Adrenal gland (tissue), 12 donors: ENCODE measurements around the gene PTK6. TPM values are rescaled to one million over a fixed set of nuclear protein-coding genes. Genes with fewer than 3 reads are reported as not detected.

ENCODE experiments used
- DNase-seq, 7 donors: peaks; one replicate each; pipeline ENCODE4 v3.0.0-alpha.2; 2019 to 2020
- H3K27ac ChIP-seq, 5 donors: fragments of 200-600 bp; sonication (generic) in 4 of 5; 1 replicate in 3 of 5; 2 replicates in 2 of 5; pipeline versions ENCODE4 v1.5.1 to v1.8.0; 2016 to 2020; ENCODE audit warnings: mild to moderate bottlenecking in 1 of 5
- H3K27me3 ChIP-seq: fragments of 200-600 bp; 2 replicates; pipeline ENCODE4 v1.8.0; 2021
- H3K36me3 ChIP-seq, 2 donors: fragments of 200-600 bp; replicated peaks in 1 of 2; 1 replicate in 1 of 2; 2 replicates in 1 of 2; pipeline versions ENCODE4 v1.5.1 to v1.8.0; 2018 to 2022
- H3K4me1 ChIP-seq, 2 donors: fragments of 200-600 bp; replicated peaks in 1 of 2; 1 replicate in 1 of 2; 2 replicates in 1 of 2; pipeline versions ENCODE4 v1.5.1 to v1.8.0; 2018 to 2021
- H3K4me3 ChIP-seq, 4 donors: fragments of 200-600 bp; sonication (generic) in 3 of 4; one replicate each; pipeline ENCODE4 v1.5.1; 2016 to 2018
- H3K9me3 ChIP-seq, 3 donors: fragments of 200-600 bp; sonication (generic) in 1 of 3; replicated peaks in 1 of 3; 1 replicate in 2 of 3; 2 replicates in 1 of 3; pipeline versions ENCODE4 v1.5.1 to v1.8.0; 2016 to 2021
- POLR2A ChIP-seq, 2 donors: fragments of 450-650 bp; IDR thresholded peaks; one replicate each; pipeline ENCODE4 v1.6.1; 2017; ENCODE audit warnings: antibody characterized with exemption in 2 of 2, mild to moderate bottlenecking in 2 of 2, moderate library complexity in 1 of 2
- WGBS, 4 donors: extraction: QIAGEN DNeasy Blood & Tissue Kit in 2 of 4; methylation state at CpG; one replicate each; pipeline versions ENCODE4 v1.1.5 to v1.1.7; 2013 to 2017; 5-methylcytosine and 5-hydroxymethylcytosine counted together
- intact Hi-C, 2 donors: fragments of 100-400 bp; cut with DNase I; formaldehyde crosslinking; loops; one replicate each; pipeline versions ENCODE4 v1.14.1 to v1.15.0; 2022 to 2023
- polyA plus RNA-seq, 3 donors: library from polyadenylated mRNA; stranded (reverse); fragments of 200-250 nt in 2 of 3; fragments of 350-450 nt in 1 of 3; fragmentation: Illumina TruSeq in 1 of 3; extraction: RNeasy Lipid Tissue Mini Kit (QIAGEN cat#74804) in 1 of 3; gene quantifications; one replicate each; pipeline ENCODE4 v1.2.3, GENCODE V29; 2013 to 2014
- total RNA-seq, 9 donors: library from RNA; depleted of rRNA in 4 of 9; stranded (reverse); fragments of >200 nt in 4 of 9; fragments of 120-200 nt in 1 of 9; fragmentation: NEBNext Ultra II Directional in 1 of 9; extraction: Animal tissue kit (Norgen Biotek cat#: 25700) in 1 of 9; gene quantifications; one replicate each; pipeline versions ENCODE4 v1.1.0 to v1.2.4, GENCODE V29; 2013 to 2023
- TF ChIP-seq, protein P1 (sequence below), 6 experiments: fragments of 450-650 bp in 4 of 6; fragments of 200-600 bp in 2 of 6; sonication (generic) in 1 of 6; IDR thresholded peaks; 1 replicate in 5 of 6; 2 replicates in 1 of 6; pipeline versions ENCODE4 v1.5.1 to v1.8.0; 2016 to 2021; ENCODE audit warnings: antibody characterized with exemption in 6 of 6, mild to moderate bottlenecking in 2 of 6, moderate library complexity in 1 of 6
- donor health status: healthy with polysubstance abuse.
- donor health status: Bipolar disorder and iron deficiency.
- donor health status: DM: yes; HTN: yes; CAD: no.
- donor health status: DM: no; HTN: no; CAD: no.
- donor health status: DM: no; HTN: no; CAD: no.
- donor health status: DM: yes; HTN: yes; CAD: no.

The PTK6 gene
- total and polyA plus RNA-seq, 12 donors: 0.19 to 0.72 (median 0.36) TPM; not detected in 5

DNA sequence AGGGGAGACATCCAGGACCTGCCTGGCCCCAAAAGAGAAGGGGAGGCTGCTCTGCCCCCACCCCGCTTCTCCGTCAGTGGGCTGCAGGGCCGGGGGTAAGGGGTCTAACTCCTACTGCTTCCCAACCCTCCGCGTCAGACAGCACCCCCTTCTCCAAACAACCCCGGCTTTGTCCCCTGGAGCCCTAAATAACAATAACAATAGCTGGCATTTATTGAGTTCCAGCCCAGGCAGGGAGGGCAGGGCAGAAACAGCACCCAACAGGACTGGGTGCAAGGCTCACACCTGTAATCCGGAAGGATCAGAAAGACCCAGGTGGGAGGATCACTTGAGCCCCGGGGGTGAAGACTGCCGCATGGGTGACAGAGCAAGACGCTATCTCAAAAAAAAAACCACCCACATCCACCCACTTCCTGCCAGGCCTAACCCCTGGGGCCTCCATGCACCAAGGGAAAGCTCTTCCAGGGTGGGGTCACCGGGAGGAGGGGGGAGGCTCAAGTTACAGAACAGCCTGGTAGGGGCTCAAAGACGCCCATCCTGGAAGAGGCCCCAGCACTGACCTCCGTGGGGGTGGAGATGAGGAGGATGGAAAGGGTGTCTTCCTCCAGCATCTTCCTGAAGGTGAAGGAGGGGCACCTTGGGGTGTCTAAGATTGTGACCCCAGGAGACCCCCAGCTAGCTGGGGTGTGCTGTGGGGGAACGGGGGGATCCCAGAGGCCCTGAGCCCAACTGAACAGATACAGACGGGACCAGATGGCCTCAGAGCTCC lies 15.5 kb upstream of the PTK6 start:
- H3K4me1 ChIP-seq: peaks cover 0 to 4% of the 10 kb centered on the region in 2 donors
- intact Hi-C loops: no loop called here
- no peak overlapping the region for H3K4me3 ChIP-seq
- 45 to 66% (median 49%) methylated on average over 15 of the region's 15 CpGs for WGBS, 4 donors
- H3K27ac ChIP-seq: no peak overlapping the region
- peaks cover 2% of the 10 kb centered on the region for H3K27me3 ChIP-seq
- DNase-seq: no peak
- TF ChIP-seq, protein P1, sequence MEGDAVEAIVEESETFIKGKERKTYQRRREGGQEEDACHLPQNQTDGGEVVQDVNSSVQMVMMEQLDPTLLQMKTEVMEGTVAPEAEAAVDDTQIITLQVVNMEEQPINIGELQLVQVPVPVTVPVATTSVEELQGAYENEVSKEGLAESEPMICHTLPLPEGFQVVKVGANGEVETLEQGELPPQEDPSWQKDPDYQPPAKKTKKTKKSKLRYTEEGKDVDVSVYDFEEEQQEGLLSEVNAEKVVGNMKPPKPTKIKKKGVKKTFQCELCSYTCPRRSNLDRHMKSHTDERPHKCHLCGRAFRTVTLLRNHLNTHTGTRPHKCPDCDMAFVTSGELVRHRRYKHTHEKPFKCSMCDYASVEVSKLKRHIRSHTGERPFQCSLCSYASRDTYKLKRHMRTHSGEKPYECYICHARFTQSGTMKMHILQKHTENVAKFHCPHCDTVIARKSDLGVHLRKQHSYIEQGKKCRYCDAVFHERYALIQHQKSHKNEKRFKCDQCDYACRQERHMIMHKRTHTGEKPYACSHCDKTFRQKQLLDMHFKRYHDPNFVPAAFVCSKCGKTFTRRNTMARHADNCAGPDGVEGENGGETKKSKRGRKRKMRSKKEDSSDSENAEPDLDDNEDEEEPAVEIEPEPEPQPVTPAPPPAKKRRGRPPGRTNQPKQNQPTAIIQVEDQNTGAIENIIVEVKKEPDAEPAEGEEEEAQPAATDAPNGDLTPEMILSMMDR (IDR thresholded peaks at IDR 0.05): no peak
- no peak for TF ChIP-seq POLR2A (IDR thresholded peaks at IDR 0.05)
- H3K36me3 ChIP-seq: no peaks in the 10 kb centered on the region
- no peaks in the 10 kb centered on the region for H3K9me3 ChIP-seq

DNA sequence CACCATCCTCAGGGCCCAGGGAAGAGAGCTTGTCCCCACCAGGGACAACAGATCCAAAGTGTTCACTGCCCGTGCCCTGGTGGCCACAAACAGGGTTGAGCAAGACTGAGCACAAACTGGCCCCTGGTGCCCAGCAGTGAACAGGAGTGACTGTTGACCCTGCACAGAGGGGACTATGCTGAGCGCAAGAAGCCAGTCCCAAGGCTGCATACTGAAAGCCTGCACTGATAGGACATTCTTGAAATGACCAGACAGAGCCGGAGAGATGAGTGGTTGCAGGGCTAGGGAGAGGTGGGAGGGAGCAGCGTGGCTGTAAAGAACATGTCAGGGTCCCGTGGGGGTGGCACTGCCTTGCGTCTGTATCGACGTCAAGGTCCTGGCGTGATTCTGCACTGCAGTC lies 13.9 kb upstream of the PTK6 start:
- 44 to 62% (median 47%) methylated on average over 8 to 9 of the region's 9 CpGs for WGBS, 4 donors
- no peak for DNase-seq
- H3K36me3 ChIP-seq: no peaks in the 10 kb centered on the region
- intact Hi-C loops: no loop called here
- H3K4me1 ChIP-seq: peaks cover 0 to 4% of the 10 kb centered on the region in 2 donors
- no peak overlapping the region for H3K27ac ChIP-seq
- H3K9me3 ChIP-seq: no peaks in the 10 kb centered on the region
- TF ChIP-seq, protein P1 (IDR thresholded peaks at IDR 0.05): no peak
- no peak for TF ChIP-seq POLR2A (IDR thresholded peaks at IDR 0.05)
- H3K4me3 ChIP-seq: no peak overlapping the region
- peaks cover 10% of the 10 kb centered on the region for H3K27me3 ChIP-seq

DNA sequence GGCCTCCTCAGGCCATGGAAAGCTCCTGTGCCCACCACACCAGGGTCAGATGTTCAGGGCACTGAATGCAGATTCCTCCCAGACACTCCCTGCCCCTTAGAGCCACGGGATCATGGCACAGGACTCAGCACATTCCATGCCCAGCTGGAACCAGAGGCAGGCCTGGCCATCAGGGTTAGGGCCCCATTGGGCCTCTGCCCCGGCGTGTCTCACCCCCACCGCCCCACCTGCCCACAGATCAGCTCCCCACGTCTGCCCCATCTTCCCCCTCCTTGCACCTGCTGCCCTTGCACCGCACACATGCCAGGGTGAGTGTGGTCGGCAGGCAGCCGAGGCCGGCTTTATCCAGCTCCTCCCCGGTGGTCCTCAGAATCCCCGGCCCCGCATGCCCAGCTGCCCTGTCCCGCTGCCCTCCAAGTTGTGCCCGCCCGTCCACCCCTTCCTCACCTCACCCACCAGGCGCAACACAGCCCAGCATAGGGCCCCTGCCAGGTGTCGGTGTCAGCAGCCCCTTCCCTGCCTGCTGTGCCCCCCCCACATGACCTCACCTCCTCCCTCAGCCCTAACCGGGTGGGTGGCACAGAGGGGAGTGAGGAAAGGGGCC lies 12.6 kb upstream of the PTK6 start:
- no peak for TF ChIP-seq POLR2A (IDR thresholded peaks at IDR 0.05)
- TF ChIP-seq, protein P1 (IDR thresholded peaks at IDR 0.05): no peak
- H3K27me3 ChIP-seq: peaks cover 10% of the 10 kb centered on the region
- H3K36me3 ChIP-seq: no peaks in the 10 kb centered on the region
- intact Hi-C loops: no loop called here
- H3K9me3 ChIP-seq: no peaks in the 10 kb centered on the region
- H3K4me3 ChIP-seq: no peak overlapping the region
- no peak overlapping the region for H3K27ac ChIP-seq
- no peak for DNase-seq
- peaks cover 0 to 4% of the 10 kb centered on the region in 2 donors for H3K4me1 ChIP-seq
- 83 to 87% (median 84%) methylated on average over 12 to 18 of the region's 18 CpGs for WGBS, 4 donors

DNA sequence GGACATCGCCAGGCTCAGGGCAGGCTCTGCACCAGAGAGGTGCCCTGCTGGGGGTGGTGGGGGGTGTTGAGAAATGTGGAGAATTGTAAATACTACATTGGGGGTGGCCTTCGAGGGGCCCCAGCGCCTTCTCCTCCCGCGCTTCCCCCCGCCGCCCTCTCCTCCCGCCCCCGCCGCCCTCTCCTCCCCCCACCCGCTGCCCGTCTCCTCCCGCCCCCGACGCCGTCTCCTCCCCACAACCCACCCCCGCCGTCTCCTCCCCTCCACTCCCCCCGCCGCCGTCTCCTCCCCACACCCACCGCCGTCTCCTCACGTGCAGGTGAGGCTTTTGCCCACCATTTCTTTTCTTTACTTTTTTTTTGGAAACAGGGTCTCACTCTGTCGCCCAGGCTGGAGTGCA lies 11.8 kb upstream of the PTK6 start:
- no peak for TF ChIP-seq POLR2A (IDR thresholded peaks at IDR 0.05)
- TF ChIP-seq, protein P1 (IDR thresholded peaks at IDR 0.05): no peak
- Histone ChIP-seq H3K9me3 (no peaks in the 10 kb centered on the region), H3K4me1 (peaks cover 0 to 4% of the 10 kb centered on the region in 2 donors), H3K4me3 (no peak overlapping the region), H3K36me3 (no peaks in the 10 kb centered on the region), H3K27me3 (peaks cover 10% of the 10 kb centered on the region), H3K27ac (no peak overlapping the region)
- intact Hi-C loops: no loop called here
- no peak for DNase-seq
- WGBS, 4 donors: 29 to 46% (median 36%) methylated on average over 5 to 14 of the region's 25 CpGs
